ENCODE data around the gene HOXA3.
A peak's percentile ranks its signal among the peaks of the same experiment; 100 is the strongest.

The HOXA3 gene

GRCh38 chr7:27181795-27182275 is 29.5 kb upstream of the HOXA3 start:
- peaks cover 92% of the 10 kb centered on the region for H3K27me3 ChIP-seq (ENCODE audit: low read depth, low read length)
- H3K4me1 ChIP-seq (ENCODE audit: control insufficient read depth in 1 of 2, insufficient read depth in 2 of 2, low read length in 2 of 2) = peaks cover 4 to 36% of the 10 kb centered on the region in 2 donors
- H3K36me3 ChIP-seq (ENCODE audit: control insufficient read depth in 1 of 2, insufficient read depth in 2 of 2, low read length in 2 of 2) = no peaks in the 10 kb centered on the region
- no peak overlapping the region for H3K27ac ChIP-seq (ENCODE audit: low read length)
- H3K4me3 ChIP-seq (ENCODE audit: low read depth in 1 of 2, low read length in 2 of 2) = no peak overlapping the region
- peaks cover 0 to 5% of the 10 kb centered on the region in 2 donors for H3K9me3 ChIP-seq (ENCODE audit: control insufficient read depth in 1 of 2, low read length in 2 of 2)

DNA sequence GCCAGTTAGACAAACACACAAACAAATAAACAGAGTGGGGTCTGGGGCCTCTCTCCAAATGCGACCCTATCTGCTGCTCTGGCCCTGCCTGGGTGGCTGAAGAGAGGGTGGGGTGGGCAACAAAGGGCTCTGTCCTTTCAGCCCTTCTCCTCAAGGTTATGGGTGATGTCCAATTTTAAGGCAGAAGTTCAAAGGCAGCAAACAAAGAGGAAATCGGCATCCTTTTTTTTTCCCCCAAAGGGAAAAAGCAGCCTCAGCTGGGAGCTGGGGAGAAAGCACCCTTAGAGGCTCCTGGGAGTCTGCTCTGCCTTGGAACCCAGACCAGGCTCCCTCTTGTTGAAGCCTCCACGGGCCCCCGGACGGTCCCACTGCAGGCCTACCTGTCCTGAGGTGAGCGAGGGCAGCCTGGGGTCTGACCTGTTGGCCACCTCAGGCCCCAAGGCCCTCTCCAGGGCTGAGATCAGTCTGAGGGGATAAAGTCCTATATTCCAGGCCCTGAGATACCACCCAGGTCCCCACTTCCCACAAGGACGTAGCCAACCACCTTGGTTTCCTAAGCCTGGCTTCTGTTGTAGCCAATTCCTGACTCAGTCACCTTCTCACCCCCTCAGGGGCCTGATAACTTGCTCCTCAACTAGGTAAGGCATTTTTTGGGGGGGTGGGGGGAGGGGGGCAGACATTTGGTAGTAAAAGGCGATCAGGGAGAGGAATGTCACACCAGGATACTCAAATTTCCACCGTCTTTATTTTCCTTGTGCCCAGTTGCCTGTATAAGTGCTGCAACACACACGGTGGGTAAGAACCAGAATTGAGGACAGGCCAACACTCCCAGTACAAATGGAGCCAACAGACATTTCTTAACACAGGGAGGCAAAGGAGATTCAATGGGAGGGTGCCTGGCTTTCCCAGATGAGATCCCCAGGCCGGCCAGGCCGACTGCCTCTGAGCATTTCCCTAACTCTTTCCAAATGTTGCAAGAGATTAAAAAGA is 28.3 kb upstream of the HOXA3 start:
- no peaks in the 10 kb centered on the region for H3K36me3 ChIP-seq (ENCODE audit: control insufficient read depth in 1 of 2, insufficient read depth in 2 of 2, low read length in 2 of 2)
- no peaks in the 10 kb centered on the region for H3K9me3 ChIP-seq (ENCODE audit: control insufficient read depth in 1 of 2, low read length in 2 of 2)
- H3K27me3 ChIP-seq (ENCODE audit: low read depth, low read length) = peaks cover 92% of the 10 kb centered on the region
- H3K27ac ChIP-seq (ENCODE audit: low read length) = no peak overlapping the region
- peaks cover 4 to 36% of the 10 kb centered on the region in 2 donors for H3K4me1 ChIP-seq (ENCODE audit: control insufficient read depth in 1 of 2, insufficient read depth in 2 of 2, low read length in 2 of 2)
- no peak overlapping the region for H3K4me3 ChIP-seq (ENCODE audit: low read depth in 1 of 2, low read length in 2 of 2)

GRCh38 chr7:27179503-27180430 is 27.4 kb upstream of the HOXA3 start:
- Histone ChIP-seq H3K9me3 (ENCODE audit: control insufficient read depth in 1 of 2, low read length in 2 of 2) (no peaks in the 10 kb centered on the region), H3K27me3 (ENCODE audit: low read depth, low read length) (peaks cover 92% of the 10 kb centered on the region), H3K4me1 (ENCODE audit: control insufficient read depth in 1 of 2, insufficient read depth in 2 of 2, low read length in 2 of 2) (peaks cover 4 to 33% of the 10 kb centered on the region in 2 donors), H3K4me3 (ENCODE audit: low read depth in 1 of 2, low read length in 2 of 2) (peak overlapping the region; percentile 7 to 33), H3K36me3 (ENCODE audit: control insufficient read depth in 1 of 2, insufficient read depth in 2 of 2, low read length in 2 of 2) (no peaks in the 10 kb centered on the region), H3K27ac (ENCODE audit: low read length) (no peak overlapping the region)

- H3K27ac ChIP-seq (ENCODE audit: low read length) = no peak overlapping the region
- H3K9me3 ChIP-seq (ENCODE audit: control insufficient read depth in 1 of 2, low read length in 2 of 2) = no peaks in the 10 kb centered on the region
- no peaks in the 10 kb centered on the region for H3K36me3 ChIP-seq (ENCODE audit: control insufficient read depth in 1 of 2, insufficient read depth in 2 of 2, low read length in 2 of 2)
- H3K27me3 ChIP-seq (ENCODE audit: low read depth, low read length) = peaks cover 95% of the 10 kb centered on the region
- no peak overlapping the region for H3K4me3 ChIP-seq (ENCODE audit: low read depth in 1 of 2, low read length in 2 of 2)
- peaks cover 4 to 33% of the 10 kb centered on the region in 2 donors for H3K4me1 ChIP-seq (ENCODE audit: control insufficient read depth in 1 of 2, insufficient read depth in 2 of 2, low read length in 2 of 2)
Observed at GRCh38 chr7:27179030-27179429, 26.6 kb upstream of the HOXA3 start.

GRCh38 chr7:27178366-27178765 is 26.0 kb upstream of the HOXA3 start:
- Histone ChIP-seq H3K9me3 (ENCODE audit: control insufficient read depth in 1 of 2, low read length in 2 of 2) (no peaks in the 10 kb centered on the region), H3K36me3 (ENCODE audit: control insufficient read depth in 1 of 2, insufficient read depth in 2 of 2, low read length in 2 of 2) (no peaks in the 10 kb centered on the region), H3K27me3 (ENCODE audit: low read depth, low read length) (peaks cover 93% of the 10 kb centered on the region), H3K4me1 (ENCODE audit: control insufficient read depth in 1 of 2, insufficient read depth in 2 of 2, low read length in 2 of 2) (peaks cover 4 to 33% of the 10 kb centered on the region in 2 donors), H3K4me3 (ENCODE audit: low read depth in 1 of 2, low read length in 2 of 2) (no peak overlapping the region), H3K27ac (ENCODE audit: low read length) (no peak overlapping the region)

DNA sequence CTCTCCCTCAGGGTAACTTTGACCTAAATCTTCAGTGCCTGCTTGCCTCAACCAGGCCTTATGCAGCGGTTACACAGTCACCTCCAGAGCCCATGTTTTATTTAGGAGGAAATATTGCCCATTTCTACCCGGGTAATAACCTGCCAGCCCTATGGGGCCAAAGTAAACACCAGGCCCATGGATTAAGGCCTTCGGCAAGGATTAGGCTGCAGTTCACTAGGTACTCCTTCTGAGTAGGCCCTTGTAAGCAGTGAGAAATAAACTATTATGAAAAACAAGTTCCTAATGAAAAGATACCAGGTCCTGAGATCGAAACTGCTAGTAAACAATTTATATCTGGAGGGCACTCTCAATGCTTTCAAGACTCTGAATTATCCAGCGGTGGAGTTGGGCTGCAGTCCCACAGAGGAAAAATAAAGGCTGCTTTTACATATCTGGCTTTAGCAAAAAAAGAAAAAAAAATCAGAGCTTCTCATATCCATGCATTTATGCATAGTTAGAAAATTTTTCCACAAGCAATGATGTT is 25.5 kb upstream of the HOXA3 start:
- Histone ChIP-seq H3K4me3 (ENCODE audit: low read depth in 1 of 2, low read length in 2 of 2) (no peak overlapping the region), H3K27ac (ENCODE audit: low read length) (no peak overlapping the region), H3K9me3 (ENCODE audit: control insufficient read depth in 1 of 2, low read length in 2 of 2) (no peaks in the 10 kb centered on the region), H3K4me1 (ENCODE audit: control insufficient read depth in 1 of 2, insufficient read depth in 2 of 2, low read length in 2 of 2) (peaks cover 4 to 33% of the 10 kb centered on the region in 2 donors), H3K36me3 (ENCODE audit: control insufficient read depth in 1 of 2, insufficient read depth in 2 of 2, low read length in 2 of 2) (no peaks in the 10 kb centered on the region), H3K27me3 (ENCODE audit: low read depth, low read length) (peaks cover 93% of the 10 kb centered on the region)

DNA sequence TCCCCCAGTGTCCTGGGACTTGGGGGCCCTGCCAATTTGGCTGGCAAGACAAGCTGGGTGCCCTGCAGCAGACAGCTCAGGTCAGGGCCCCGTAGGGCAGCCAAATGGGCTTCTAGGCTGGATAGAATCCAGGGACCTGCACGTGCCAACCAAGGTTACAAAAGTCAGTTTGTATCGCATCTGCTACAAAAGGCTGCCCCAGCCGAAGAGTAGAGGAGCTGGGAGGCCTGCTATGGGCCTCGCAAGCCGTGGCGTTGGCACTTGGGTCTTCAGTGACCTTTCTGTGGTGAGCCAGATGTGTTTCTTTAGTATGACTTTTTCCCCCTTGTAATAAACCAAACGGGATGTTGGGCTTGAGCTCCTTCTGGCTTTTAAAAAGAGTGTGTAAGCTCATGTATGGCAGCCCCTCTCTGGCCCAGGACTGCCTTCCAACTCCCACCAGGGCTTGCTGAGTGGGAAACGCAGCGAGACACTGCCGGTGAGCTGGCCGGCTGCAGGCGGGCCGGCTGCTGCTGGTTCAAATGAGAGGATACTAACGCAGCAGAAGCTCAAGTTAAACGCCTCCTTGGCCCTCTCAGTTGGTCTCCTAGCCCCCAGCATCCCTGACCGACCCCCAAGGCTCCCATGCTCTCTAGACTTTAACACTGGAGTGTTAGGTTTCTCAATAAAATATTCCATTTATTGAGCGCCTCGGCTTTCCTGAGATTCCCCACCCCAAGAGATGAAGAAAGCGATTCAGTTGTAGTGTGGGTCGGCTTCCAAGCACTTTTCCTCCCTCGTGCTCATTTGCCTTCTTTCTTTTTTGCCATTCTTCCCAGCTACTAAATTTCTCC is 24.8 kb upstream of the HOXA3 start:
- peaks cover 93% of the 10 kb centered on the region for H3K27me3 ChIP-seq (ENCODE audit: low read depth, low read length)
- H3K27ac ChIP-seq (ENCODE audit: low read length) = no peak overlapping the region
- H3K4me1 ChIP-seq (ENCODE audit: control insufficient read depth in 1 of 2, insufficient read depth in 2 of 2, low read length in 2 of 2) = peaks cover 4 to 35% of the 10 kb centered on the region in 2 donors
- H3K4me3 ChIP-seq (ENCODE audit: low read depth in 1 of 2, low read length in 2 of 2) = no peak overlapping the region
- no peaks in the 10 kb centered on the region for H3K9me3 ChIP-seq (ENCODE audit: control insufficient read depth in 1 of 2, low read length in 2 of 2)
- no peaks in the 10 kb centered on the region for H3K36me3 ChIP-seq (ENCODE audit: control insufficient read depth in 1 of 2, insufficient read depth in 2 of 2, low read length in 2 of 2)

DNA sequence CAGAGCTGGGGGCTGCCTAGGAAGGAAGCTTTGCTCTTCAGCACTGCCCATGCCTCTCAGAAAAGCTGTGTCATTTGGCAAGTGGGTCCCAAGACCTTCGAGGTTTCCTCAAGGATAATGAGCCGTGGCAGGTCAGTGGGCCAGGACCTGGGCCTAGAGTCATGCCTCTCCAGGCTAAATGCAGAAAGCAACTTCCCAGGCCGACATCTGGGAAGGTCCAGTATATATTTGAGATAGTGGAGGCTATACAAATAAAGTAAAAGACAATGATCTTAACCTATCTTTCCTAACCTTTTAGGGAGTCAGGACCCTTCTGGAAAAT is 24.1 kb upstream of the HOXA3 start:
- Histone ChIP-seq H3K4me1 (ENCODE audit: control insufficient read depth in 1 of 2, insufficient read depth in 2 of 2, low read length in 2 of 2) (peaks cover 4 to 35% of the 10 kb centered on the region in 2 donors), H3K36me3 (ENCODE audit: control insufficient read depth in 1 of 2, insufficient read depth in 2 of 2, low read length in 2 of 2) (no peaks in the 10 kb centered on the region), H3K9me3 (ENCODE audit: control insufficient read depth in 1 of 2, low read length in 2 of 2) (no peaks in the 10 kb centered on the region), H3K27me3 (ENCODE audit: low read depth, low read length) (peaks cover 94% of the 10 kb centered on the region), H3K27ac (ENCODE audit: low read length) (no peak overlapping the region), H3K4me3 (ENCODE audit: low read depth in 1 of 2, low read length in 2 of 2) (no peak overlapping the region)

GRCh38 chr7:27175626-27176523 is 23.5 kb upstream of the HOXA3 start:
- H3K27ac ChIP-seq (ENCODE audit: low read length) = no peak overlapping the region
- H3K27me3 ChIP-seq (ENCODE audit: low read depth, low read length) = peaks cover 96% of the 10 kb centered on the region
- H3K4me3 ChIP-seq (ENCODE audit: low read depth in 1 of 2, low read length in 2 of 2) = no peak overlapping the region
- H3K9me3 ChIP-seq (ENCODE audit: control insufficient read depth in 1 of 2, low read length in 2 of 2) = no peaks in the 10 kb centered on the region
- H3K4me1 ChIP-seq (ENCODE audit: control insufficient read depth in 1 of 2, insufficient read depth in 2 of 2, low read length in 2 of 2) = peaks cover 4 to 35% of the 10 kb centered on the region in 2 donors
- H3K36me3 ChIP-seq (ENCODE audit: control insufficient read depth in 1 of 2, insufficient read depth in 2 of 2, low read length in 2 of 2) = no peaks in the 10 kb centered on the region
